Astrocyte of the hippocampus (primary cell): ENCODE measurements around the gene NPY5R.
A peak's percentile ranks its signal among the peaks of the same experiment; 100 is the strongest.

ENCODE experiments used
- DNase-seq: peaks from one replicate; pipeline ENCODE4 v3.0.0; 2011; ENCODE audit warnings: low read depth, low spot score

Gene NPY5R

DNA sequence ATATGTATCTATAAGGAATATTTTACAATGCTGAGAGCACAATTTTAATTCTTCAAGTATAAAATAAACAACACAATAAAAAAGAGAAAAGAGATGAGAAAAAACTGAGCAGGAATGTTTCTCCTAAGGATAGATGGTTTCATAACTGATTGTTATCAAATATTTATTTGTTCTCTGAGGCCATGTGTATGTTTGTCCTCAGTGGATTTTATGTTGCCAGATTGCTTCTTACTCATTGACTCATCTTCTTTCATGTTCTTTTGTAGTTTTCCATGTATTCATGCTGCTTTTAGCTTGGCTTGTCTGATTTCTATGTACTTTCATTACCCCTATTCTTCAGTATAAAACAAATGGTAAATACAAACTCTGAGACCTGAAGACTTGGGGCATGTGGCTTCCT lies 41.2 kb downstream of the NPY5R start:
- DNase-seq, result no peak

DNA sequence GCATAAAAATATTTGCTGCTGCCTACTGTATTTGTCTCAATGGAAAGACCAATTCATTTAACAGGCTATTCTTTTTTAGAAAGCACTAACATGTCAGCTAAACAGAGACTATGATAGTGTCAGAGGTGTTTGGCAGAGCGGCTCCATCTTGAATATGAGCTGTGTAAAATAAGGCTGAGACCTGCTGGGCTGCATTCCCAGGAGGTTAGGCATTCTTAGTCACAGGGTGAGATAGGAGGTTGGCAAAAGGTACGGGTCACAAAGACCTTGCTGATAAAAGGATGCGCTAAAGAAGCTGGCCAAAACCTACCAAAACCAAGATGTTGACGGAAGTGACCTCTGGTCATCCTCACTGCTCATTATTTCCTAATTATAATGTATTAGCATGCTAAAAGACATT lies 41.8 kb downstream of the NPY5R start:
- DNase-seq, result no peak

GRCh38 chr4:163391756-163392155 lies 48.1 kb downstream of the NPY5R start:
- DNase-seq, result no peak

- no peak for DNase-seq
Observed at GRCh38 chr4:163392328-163392727, 48.6 kb downstream of the NPY5R start.

GRCh38 chr4:163393471-163393870 lies 49.8 kb downstream of the NPY5R start:
- DNase-seq, result no peak

DNA sequence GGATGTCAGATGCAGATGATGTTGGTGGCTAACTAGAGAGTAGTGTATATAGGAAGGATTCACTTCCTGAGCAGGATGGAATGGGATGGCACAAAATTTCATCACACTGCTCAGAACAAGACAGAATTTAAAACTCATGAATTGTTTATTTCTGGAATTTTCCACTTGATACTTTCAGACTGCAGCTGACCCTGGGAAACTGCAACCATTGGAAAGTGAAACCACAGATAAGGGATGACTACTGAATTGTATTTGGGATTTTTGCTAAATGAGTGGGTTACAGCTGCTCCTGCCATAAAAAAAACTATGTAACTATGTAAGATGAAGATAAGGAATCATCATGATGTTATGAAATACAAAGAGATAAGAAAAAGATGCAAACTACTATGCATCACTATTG lies 51.4 kb downstream of the NPY5R start:
- peak; percentile 15 for DNase-seq

GRCh38 chr4:163395758-163396157 lies 52.1 kb downstream of the NPY5R start:
- no peak for DNase-seq

DNA sequence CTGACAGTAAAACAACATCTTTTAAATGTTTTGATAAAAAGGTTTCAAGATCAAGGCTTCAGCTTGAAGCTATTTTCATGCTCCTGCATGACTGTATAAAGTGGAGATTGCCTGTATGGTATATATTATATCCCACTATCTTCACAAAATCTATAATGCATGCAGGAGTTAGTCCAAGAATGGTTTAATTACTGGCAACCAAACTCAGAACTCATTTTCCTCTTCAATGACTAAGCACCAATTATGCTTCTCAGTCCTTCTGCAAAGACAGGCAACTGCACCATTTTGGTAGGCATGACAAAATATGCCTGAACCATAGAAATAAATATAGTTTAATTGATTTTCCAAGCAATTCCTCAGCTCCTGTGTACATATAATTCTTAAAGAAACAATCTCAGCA lies 54.5 kb downstream of the NPY5R start:
- no peak for DNase-seq

GRCh38 chr4:163400911-163401310 lies 57.2 kb downstream of the NPY5R start:
- DNase-seq, result no peak
